ENCODE data around the gene EEPD1.
A peak's percentile ranks its signal among the peaks of the same experiment; 100 is the strongest.

The EEPD1 gene

DNA sequence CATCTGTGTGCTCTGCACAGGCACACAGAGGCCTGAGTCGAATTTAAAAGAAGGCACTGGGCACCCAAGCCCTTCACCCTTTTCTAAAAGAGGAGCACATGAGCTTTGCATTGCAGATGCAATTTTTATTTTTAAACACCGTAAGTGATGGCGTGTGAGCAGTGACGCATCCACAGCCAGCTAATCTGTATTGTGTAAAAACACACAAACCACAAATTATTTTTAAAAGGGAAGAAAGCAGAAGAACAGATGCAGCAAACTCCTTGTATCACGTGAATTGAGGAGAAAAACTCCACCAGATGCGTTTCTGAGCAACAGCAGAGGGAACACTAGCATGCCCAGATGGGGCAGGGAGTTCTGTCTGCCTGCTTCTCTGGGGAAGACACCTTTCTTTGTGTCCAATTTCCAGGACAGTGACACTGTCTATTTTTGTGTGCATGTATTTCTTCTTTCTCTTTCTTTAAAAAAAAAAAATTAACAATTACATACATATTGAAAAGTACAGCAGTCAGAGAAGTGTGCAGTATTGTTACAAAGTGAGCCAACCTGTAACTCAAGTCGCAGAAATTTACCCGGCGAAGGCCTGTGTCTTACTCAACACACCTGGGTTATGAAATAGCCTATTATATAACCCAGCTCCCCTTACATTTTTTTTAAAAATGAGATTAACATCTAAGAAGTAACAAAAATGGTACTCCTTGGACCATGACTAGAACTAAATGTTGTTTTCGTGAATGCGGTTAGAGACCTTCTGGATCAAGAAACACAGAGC, 39.2 kb downstream of the EEPD1 start:
- no peak for DNase-seq (ENCODE audit: low spot score)

DNA sequence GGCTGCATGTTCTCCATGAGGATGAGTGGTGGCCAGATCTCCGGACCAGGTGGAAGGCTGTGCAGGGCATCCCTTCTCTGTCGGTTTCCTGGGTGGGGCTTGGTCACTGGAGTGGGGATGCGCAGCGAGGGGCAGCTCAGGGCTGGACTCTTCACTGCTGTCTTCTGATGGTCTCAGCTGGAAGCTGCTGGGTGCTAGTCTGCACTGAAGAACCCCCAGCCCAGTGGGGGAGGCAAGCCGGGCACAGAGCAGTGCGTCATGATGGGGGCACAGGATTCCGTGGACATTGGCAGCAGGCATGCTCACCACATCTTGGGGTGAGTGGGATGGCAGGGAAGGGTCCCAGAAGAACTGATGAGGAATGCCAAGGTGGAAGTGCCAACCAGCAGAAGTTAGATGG, 39.8 kb downstream of the EEPD1 start:
- no peak for DNase-seq (ENCODE audit: low spot score)

DNA sequence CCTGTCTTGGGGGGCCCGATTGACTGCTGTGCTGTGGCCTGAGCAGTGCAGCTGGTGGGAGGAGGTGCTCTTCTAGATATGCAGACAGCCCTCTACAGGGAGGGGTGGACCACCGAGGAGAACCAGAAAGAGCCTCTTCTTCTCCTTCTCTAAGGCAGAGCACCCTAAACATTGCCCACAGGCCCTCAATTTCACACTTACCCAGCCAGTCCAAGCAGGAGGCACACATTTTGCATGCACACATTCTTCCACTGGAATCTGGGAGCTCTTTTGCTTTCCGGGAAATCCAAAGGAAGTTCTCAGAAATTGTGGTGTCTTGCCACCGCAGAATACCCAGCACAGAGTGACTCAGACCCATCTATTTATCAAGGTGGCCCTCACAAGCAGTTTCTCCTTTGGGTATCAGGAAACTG, 45.8 kb downstream of the EEPD1 start:
- no peak for DNase-seq (ENCODE audit: low spot score)

DNA sequence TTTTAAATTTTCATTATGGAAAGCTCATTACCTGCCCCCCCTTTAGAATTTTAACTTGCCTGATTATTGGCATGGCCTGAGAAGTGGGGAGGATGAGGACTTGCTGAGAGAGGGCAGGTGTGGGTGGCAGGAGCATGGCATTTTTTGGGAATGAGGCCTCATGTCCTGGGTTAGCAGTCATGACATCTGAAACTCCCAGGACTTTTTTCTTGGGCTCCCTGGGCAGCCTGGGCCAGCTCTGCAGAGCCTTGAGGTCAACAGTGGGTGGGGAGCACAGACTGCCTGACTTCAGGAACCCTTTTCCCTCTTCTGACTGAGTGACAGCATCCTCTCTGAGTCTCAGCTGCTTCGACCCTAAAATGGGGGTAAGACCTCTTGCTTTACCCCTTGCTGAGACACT, 46.3 kb downstream of the EEPD1 start:
- no peak for DNase-seq (ENCODE audit: low spot score)

DNA sequence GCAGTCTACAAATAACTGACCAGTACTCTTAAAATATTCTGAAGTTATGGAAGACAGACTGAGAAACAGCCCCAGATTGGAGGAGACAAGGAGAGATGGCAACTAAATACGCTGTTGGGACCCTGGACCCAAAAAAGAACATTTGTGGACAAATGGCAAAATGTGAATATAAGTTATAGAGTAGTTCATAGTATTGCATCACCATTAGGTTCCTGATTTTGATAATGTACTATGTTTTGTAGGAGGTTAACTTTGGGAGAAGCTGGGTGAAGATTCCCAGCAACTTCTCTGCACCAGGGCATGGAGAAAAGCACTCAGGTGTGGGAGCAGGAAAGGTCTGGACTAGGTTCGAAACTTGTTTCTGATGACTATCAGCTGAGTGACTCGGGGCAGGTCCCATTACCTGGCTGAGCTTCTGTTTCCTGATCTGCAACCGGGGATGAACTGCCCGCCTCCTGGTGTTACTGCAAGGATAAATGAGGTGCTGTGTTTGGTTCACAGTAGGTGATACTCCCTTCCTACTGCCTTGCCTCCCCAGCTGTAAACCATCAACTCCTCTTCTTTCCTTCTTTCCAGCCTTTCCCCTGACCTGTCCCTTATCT, 48.2 kb downstream of the EEPD1 start:
- DNase-seq (ENCODE audit: low spot score), result no peak

DNA sequence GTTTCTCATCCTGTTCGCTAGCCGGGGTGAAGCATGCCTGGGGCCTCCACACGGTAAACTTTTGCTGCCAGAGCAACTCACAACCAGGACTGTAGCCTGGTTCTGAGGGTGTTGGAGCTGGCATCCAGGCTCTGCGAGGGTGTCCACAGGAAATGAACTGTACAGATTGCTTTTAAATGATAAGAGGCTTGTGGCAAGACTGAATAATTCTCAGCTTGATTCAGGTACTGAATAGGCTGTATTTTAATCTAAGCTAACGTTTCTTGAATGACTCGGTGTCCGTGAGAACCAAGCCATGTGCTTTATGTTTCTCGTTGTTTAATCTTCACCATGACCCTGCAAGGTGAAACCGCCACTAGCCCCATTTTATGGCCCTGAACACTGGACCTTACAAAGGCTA, 49.3 kb downstream of the EEPD1 start:
- DNase-seq (ENCODE audit: low spot score), result no peak

DNA sequence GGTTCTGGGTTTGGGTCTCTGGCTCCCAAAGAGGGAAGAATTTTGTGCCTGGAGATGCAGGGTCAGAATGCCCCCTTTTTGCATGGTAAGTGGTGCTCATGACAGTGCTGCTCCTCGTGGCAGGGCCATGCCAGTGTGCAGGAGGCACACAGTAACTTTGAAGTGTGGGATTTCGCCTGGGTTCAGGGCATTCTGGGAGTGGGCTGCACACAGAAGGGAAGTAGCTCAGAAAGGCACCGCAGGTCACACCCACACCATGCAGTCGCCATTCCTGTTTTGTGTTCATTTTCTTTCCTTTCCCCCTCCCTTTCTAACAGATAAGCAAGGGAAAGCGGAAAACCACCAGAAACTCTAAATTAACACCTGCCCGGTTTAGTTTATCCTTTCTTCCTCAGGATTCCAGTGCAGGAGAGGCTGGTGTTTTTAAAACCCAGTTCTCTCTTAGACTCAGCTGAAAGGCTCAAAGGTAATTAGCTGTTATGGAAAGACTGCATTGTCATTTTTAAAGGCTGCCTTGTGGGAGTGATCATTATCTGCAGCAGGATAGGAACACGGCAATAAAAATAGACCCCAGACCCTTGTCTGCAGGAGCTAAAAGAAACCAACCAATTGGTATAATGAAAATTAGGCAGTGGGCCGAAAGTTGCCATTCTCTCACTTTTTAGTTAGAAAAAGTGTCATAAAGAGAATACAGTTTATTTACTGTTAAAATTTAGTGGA, 50.2 kb downstream of the EEPD1 start:
- DNase-seq (ENCODE audit: low spot score), result no peak

DNA sequence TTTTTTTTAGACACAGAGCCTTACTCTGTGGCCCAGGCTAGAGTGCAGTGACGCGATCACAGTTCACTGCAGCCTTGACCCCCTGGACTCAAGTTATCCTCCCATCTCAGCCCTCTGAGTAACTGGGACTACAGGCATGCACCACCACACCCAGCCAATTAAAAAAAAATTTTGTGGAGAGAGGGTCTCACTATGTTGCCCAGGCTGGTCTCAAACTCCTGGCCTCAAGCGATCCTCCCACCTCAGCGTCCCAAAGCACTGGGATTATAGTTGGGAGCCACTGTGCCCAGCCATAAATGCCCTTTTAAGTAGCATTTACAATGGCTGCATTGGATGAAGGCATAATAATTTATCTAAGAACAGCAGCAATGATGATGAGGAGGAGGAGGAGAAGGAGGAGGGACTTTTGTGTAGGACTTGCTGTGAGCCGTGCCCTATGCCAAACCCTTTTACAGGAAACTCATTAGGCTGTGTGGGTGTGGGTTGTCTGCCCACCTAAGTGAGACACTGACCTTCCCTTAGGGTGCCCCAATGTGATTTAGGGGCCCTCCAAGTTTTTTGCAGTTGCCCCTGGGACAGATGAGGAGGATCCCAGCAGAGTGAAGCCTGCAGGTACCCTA, 51.1 kb downstream of the EEPD1 start:
- no peak for DNase-seq (ENCODE audit: low spot score)

DNA sequence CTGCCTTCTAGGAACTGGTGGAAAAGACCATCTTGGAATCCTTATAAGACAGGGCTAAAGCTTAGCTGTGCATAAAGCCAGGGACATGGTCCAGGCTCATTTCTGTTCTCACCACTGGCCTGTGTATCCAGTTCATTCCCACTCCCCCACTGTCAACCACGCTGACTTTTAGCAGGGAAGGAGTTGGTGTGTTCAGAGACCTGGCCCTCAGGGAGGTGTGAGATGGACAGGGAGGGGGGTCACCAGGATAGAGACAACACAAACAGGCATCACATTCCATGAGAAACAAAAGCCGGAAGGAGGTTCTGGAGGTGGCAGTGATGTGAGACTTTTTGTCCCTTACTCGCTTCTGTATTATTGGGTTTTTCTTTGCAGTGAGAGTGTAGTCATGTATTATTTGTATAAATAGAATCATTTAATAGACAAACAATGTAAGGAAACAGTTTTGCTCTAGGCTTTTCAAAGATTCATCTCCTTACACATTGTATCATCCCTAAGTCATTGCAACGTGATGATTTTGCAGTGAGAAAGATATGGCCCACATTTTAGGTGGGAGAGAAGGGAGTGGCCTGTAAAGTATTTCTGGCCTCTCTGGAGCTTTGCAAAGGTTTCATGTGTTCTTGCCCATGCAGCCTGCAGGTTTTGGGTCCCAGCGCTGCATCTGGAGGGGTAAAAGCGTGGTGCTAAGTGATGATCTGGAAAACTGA, 52.0 kb downstream of the EEPD1 start:
- no peak for DNase-seq (ENCODE audit: low spot score)

DNA sequence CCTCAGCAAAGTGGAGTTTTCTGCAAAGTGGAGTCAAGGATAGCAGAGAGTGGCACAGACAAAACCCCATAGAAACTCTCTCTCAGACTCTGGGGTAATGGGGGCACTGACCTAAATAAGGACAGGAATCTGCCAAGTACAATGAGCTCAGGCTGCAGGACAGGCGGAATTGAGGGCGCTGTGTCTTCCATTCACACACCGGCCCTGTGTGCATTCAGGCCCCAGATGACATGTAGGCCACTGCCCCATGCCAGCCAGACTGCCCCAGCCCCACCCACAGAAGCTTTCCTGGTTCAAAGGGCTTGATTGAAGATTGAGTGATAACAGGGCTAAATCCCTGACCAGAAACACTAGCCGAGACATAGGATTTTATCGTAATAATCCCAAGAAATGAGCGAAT, 52.7 kb downstream of the EEPD1 start:
- no peak for DNase-seq (ENCODE audit: low spot score)

DNA sequence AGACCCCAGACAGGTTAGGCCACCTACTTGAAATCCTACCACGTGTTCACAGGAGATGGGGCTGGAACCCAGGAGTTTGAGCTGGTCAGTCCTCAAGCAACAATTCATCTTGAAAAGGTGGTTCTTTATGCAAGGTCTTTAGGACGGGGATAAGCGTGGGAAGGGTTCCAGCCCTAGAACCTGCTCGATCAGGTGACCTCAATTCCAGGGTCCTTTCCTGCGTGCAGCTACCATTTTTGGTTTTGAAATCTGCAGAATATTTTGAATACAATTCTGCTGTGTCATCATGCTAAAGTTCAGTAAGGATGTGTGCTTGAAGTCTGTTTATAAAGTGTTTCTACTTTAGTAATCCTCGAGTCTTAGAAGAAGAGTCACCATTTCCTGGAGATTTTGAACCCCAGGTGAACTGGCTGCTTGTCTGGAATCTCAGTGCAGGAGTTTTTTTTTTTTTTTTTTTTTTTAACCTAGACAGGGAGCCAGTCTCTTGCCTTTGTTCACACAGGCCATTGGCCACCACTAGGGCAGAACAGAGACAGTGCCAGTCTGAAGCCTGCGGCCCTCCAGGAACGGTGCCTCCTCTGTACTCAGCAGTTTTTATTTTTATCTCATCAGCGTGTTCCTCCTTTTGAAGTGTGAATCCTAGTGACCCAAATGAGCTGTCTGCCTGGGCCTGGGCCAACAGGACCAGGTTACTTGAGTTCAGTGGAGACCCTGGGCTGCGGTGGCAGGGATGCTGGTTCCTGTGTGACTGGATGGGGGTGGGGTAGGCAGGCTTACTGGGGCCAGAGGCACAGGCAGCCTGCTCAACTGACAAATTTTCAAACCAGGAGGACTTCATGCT, 54.6 kb downstream of the EEPD1 start:
- peak; percentile 76 for DNase-seq (ENCODE audit: low spot score)

DNA sequence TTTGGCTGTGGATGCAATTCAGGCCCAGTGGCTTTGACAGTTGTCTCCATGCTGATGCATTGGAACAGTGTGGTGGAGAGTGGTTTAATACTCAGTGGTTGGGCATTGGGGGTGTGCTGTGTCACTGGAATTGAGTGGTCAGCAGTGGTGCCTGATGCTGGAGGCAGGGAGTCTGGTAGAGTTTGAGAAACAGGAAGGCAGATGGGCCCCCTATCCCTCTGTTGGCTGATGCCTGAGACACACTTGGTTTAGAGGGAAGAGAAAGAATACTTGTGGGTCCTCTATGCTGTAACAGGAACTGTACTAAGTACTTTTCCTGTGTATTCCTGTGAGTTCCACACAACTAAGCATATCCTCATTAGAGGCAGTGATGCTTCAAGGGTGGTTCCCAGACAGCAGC, 55.4 kb downstream of the EEPD1 start:
- peak; percentile 31 for DNase-seq (ENCODE audit: low spot score)

DNA sequence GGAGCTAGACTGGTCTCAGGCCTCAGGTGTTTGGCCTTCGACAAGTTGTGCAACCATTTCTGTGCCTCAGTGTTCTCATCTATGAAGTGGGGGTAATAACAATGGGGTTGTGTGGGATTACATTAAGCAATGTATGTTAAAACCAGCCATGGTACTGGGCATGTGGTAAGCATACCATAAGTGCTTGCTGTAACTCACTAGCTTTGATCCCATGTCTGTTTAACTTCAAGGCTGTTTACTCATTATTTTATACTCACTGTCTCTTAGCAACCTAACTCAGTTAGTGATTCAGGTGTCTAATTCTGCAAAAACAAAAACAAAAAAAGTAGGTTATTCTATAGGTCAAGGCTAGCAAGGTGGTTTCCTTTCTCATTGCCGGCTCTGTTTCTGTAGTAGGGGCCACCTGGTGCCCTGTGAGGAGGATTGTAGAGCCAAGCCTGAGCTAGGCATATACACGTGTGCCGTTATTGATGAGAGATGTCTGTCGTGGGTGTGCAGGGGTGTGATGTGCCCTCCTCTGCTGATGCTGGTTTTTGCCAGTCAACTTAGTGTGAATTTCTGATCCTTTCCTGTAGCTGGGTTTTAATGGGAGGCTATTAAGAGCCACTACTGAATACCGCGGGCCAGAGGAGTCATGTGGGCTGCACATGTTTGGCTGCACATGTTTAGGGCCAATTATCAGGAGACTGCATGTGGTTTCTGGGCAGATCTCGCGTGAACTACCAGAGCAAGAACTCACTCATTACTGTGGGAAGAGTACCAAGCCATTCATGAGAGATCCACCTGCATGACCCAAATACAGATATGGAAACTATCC, 56.2 kb downstream of the EEPD1 start:
- DNase-seq (ENCODE audit: low spot score), result peak; percentile 28

DNA sequence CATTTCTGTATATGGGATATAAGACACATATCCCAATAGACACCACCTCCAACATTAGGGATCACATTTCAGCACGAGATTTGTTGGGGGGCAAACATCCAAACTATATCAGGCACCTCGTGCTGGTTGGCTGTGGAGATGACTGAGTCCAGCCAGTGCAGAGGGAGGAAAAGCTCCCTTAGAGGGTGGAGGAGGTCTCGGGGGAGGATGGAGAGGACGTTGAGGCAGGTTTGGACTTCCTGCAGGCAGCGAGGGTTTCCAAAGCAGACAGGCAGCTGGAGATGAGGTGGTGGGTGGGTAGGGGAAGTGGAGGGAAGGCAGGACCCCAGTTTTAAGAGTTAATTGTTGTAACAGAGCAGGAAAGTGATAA, 56.7 kb downstream of the EEPD1 start:
- DNase-seq (ENCODE audit: low spot score), result no peak

DNA sequence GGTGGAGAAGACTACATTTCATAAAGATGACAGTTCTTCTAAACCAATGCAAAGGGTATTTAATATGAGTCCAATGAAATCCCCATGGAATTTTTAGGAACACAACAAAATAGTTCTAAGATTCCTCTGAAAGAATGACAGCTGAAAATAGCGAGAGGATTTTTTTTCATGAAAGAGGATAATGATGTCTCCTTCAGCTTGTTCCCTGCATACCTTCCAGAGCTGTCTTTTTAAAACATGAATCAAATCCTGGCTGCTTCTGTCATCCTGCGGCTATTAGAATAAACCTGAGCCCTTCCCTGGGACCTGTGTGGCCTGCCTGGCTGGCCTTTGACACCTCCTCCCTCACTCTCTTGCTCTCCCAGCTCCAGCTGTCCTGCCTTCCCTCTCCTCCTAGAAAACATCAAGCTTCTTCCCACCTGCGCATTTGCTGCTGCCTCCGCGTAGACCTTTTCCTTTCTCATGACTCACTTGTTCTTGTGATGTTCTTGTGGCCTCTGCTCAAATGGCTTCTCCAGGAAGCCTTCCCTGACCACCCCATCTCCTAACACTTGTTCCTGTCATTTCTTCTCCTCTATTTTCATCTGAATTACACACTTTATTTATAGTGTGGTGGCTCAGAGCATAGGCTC, 57.4 kb downstream of the EEPD1 start:
- DNase-seq (ENCODE audit: low spot score), result peak; percentile 41

DNA sequence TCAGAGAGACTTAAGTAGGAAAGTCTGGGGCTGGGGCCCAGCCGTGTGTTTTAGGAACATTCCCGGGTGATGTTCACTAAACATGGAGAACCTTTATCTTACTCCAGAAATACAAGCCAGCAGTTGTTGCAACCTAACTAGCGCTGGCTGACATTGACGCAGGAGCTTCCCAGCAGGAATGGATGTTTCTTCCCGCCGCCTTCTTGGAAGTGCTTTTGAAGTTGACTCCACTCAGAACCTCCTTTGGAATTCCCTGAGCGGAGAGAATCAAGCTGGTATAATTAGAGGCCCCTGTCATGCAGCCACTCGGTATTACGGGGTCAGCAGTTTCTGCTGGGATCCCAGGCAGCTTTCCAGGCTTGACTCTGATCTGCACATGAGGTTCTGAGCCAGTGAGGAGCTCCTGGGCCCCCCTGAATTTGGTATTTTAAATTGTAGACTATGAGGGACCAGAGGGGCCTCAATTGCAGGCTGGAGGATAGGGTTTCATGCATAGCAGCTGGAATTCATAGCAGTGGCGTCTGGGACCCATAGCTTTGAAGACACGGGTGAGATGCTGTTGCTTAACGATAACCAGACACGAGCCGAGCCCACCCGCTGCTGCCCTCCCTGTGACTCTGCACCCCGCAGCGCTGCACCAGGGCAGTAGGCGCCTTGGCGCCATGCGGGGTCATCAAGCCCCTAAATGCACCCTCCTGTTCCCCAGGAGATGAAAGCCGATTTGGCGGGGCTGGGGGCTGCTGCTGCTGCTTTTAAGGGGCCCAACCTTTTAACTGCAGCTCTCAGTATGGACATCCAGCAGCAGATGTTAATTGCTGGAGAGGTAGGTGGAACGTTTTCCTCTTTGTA, 61.8 kb downstream of the EEPD1 start:
- no peak for DNase-seq (ENCODE audit: low spot score)

DNA sequence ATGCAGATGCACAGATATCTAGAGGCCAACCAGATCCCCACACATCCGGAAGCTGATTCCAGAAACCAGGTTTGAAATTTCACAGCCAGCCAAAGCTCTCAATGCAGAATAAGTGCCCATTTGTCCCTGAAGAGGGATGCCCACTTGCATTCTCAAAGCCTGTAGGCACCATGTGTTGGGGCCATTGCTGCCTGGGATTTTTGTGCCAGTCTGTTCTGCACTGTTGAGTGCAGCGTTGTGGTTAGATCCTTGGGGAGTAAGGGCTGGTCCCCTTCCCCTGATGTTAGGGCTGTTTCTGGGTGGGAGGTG, 62.4 kb downstream of the EEPD1 start:
- no peak for DNase-seq (ENCODE audit: low spot score)

DNA sequence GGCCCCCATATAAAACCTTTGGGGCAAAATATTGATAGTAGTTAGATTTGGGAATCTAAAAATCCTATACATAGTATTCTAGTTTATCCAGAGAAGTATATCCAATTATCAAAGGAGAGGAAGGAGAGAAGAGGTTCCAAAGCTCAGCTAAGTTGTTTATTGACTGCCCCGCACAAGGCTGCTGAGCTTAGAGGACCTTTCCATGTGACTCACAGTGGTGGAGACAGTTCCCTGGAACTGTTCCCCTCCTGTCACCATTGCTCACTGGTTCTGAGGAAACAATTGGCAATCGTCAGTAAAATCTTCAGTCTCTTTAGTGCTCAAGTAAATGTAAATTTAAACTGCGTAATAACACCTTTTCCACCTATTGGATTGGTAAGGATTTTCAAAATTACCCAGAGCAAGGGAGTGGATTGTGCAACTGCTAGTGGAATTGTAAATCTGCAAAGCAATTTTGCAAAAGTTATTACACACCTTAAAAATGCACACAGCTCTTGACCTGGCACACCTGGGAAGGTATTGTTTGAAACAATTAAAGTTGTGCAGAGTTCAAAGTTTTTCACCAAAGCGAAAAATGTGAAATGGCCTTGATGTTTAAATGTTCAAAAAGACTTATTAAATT, 63.1 kb downstream of the EEPD1 start:
- DNase-seq (ENCODE audit: low spot score), result peak; percentile 65
